Measurements from ENCODE around the gene F10. TPM values are rescaled to one million over a fixed set of nuclear protein-coding genes. Genes with fewer than 3 reads are reported as not detected.

F10 gene
- total RNA-seq, 1 donor from 2014 or later = 3.5 TPM

GRCh38 chr13:113143466-113144254 lies 21.1 kb downstream of the F10 start:
- Histone ChIP-seq H3K4me3 (no peak overlapping the region), H3K36me3 (no peaks in the 10 kb centered on the region), H3K4me1 (no peaks in the 10 kb centered on the region), H3K27ac (replicated peaks) (no peak overlapping the region), H3K27me3 (ENCODE audit: low read depth) (no peaks in the 10 kb centered on the region), H3K9me3 (replicated peaks) (no peaks in the 10 kb centered on the region)
- TF ChIP-seq CTCF (IDR thresholded peaks at IDR 0.05; ENCODE audit: borderline replicate concordance) = no peak
- no peak for DNase-seq
- intact Hi-C loops (cut with micrococcal nuclease) = no loop called here

- intact Hi-C loops (cut with micrococcal nuclease) = no loop called here
- Histone ChIP-seq H3K9me3 (replicated peaks) (no peaks in the 10 kb centered on the region), H3K36me3 (no peaks in the 10 kb centered on the region), H3K4me1 (no peaks in the 10 kb centered on the region), H3K27ac (replicated peaks) (no peak overlapping the region), H3K4me3 (no peak overlapping the region), H3K27me3 (ENCODE audit: low read depth) (no peaks in the 10 kb centered on the region)
- no peak for DNase-seq
- no peak for TF ChIP-seq CTCF (IDR thresholded peaks at IDR 0.05; ENCODE audit: borderline replicate concordance)
Measured at GRCh38 chr13:113144255-113144629, 21.6 kb downstream of the F10 start.

GRCh38 chr13:113145496-113145895 lies 22.9 kb downstream of the F10 start:
- Histone ChIP-seq H3K4me3 (no peak overlapping the region), H3K36me3 (no peaks in the 10 kb centered on the region), H3K27ac (replicated peaks) (no peak overlapping the region), H3K4me1 (no peaks in the 10 kb centered on the region), H3K9me3 (replicated peaks) (no peaks in the 10 kb centered on the region), H3K27me3 (ENCODE audit: low read depth) (no peaks in the 10 kb centered on the region)
- no peak for TF ChIP-seq CTCF (IDR thresholded peaks at IDR 0.05; ENCODE audit: borderline replicate concordance)
- DNase-seq = no peak
- intact Hi-C loops (cut with micrococcal nuclease) = no loop called here

- no peaks in the 10 kb centered on the region for H3K36me3 ChIP-seq
- no peak for DNase-seq
Measured at GRCh38 chr13:113145911-113146598, 23.5 kb downstream of the F10 start.

GRCh38 chr13:113146750-113147149 lies 24.2 kb downstream of the F10 start:
- Histone ChIP-seq H3K4me1 (peaks cover 1% of the 10 kb centered on the region), H3K27me3 (ENCODE audit: low read depth) (peaks cover under 1% of the 10 kb centered on the region), H3K36me3 (no peaks in the 10 kb centered on the region), H3K27ac (replicated peaks) (no peak overlapping the region), H3K9me3 (replicated peaks) (no peaks in the 10 kb centered on the region), H3K4me3 (no peak overlapping the region)
- intact Hi-C loops (cut with micrococcal nuclease) = no loop called here
- DNase-seq = no peak
- TF ChIP-seq CTCF (IDR thresholded peaks at IDR 0.05; ENCODE audit: borderline replicate concordance) = no peak

More at GRCh38 chr13:113145911-113146598, 23.5 kb downstream of the F10 start:
- H3K27ac ChIP-seq (replicated peaks) = no peak overlapping the region
- no peaks in the 10 kb centered on the region for H3K4me1 ChIP-seq
- intact Hi-C loops (cut with micrococcal nuclease) = no loop called here
- H3K9me3 ChIP-seq (replicated peaks) = no peaks in the 10 kb centered on the region
- TF ChIP-seq CTCF (IDR thresholded peaks at IDR 0.05; ENCODE audit: borderline replicate concordance) = no peak
- no peaks in the 10 kb centered on the region for H3K27me3 ChIP-seq (ENCODE audit: low read depth)
- H3K4me3 ChIP-seq = no peak overlapping the region
